ENCODE measurements around the gene GRPEL2. TPM values are rescaled to one million over a fixed set of nuclear protein-coding genes. Genes with fewer than 3 reads are reported as not detected.

Gene GRPEL2
- total RNA-seq, 1 donor from 2014 or later = 22.6 TPM

GRCh38 chr5:149376711-149377447 lies 31.6 kb downstream of the GRPEL2 start:
- H3K4me1 Mint-ChIP-seq (ENCODE audit: unreplicated experiment) = peaks cover 26% of the 10 kb centered on the region
- no peak overlapping the region for H3K27ac Mint-ChIP-seq
- no peaks in the 10 kb centered on the region for H3K27me3 Mint-ChIP-seq
- TF ChIP-seq CTCF (conservative IDR thresholded peaks at IDR 0.05) = no peak
- H3K9me3 Mint-ChIP-seq = no peaks in the 10 kb centered on the region
- no peak overlapping the region for H3K4me3 Mint-ChIP-seq
- no peak for DNase-seq (ENCODE audit: extremely low spot score, unreplicated experiment)
- no peaks in the 10 kb centered on the region for H3K36me3 Mint-ChIP-seq

- Mint-ChIP-seq H3K4me1 (ENCODE audit: unreplicated experiment) (peaks cover 30% of the 10 kb centered on the region), H3K36me3 (no peaks in the 10 kb centered on the region), H3K9me3 (no peaks in the 10 kb centered on the region), H3K27ac (no peak overlapping the region), H3K4me3 (no peak overlapping the region), H3K27me3 (no peaks in the 10 kb centered on the region)
- TF ChIP-seq CTCF (conservative IDR thresholded peaks at IDR 0.05) = no peak
- DNase-seq (ENCODE audit: extremely low spot score, unreplicated experiment) = no peak
Measured at GRCh38 chr5:149378241-149378820, 33.0 kb downstream of the GRPEL2 start.

- Mint-ChIP-seq H3K36me3 (no peaks in the 10 kb centered on the region), H3K4me1 (ENCODE audit: unreplicated experiment) (peaks cover 30% of the 10 kb centered on the region), H3K9me3 (no peaks in the 10 kb centered on the region), H3K27me3 (no peaks in the 10 kb centered on the region), H3K27ac (no peak within 1 kb of the TSS), H3K4me3 (no peak within 1 kb of the TSS)
- no peak for DNase-seq (ENCODE audit: extremely low spot score, unreplicated experiment)
- no peak for TF ChIP-seq CTCF (conservative IDR thresholded peaks at IDR 0.05)
Measured at GRCh38 chr5:149379177-149379761, 34.0 kb downstream of the GRPEL2 start, which contains the start of gene IL17B. IL17B (minus strand) TSS chr5:149379292; CDS start chr5:149379225, 67 bp downstream.

GRCh38 chr5:149379818-149380374 lies 34.6 kb downstream of the GRPEL2 start:
- Mint-ChIP-seq H3K9me3 (no peaks in the 10 kb centered on the region), H3K27me3 (no peaks in the 10 kb centered on the region), H3K27ac (no peak overlapping the region), H3K36me3 (no peaks in the 10 kb centered on the region), H3K4me1 (ENCODE audit: unreplicated experiment) (peaks cover 30% of the 10 kb centered on the region), H3K4me3 (no peak overlapping the region)
- no peak for DNase-seq (ENCODE audit: extremely low spot score, unreplicated experiment)
- TF ChIP-seq CTCF (conservative IDR thresholded peaks at IDR 0.05) = no peak

- no peaks in the 10 kb centered on the region for H3K9me3 Mint-ChIP-seq
- H3K36me3 Mint-ChIP-seq = no peaks in the 10 kb centered on the region
- DNase-seq (ENCODE audit: extremely low spot score, unreplicated experiment) = no peak
- no peaks in the 10 kb centered on the region for H3K27me3 Mint-ChIP-seq
- no peak overlapping the region for H3K4me3 Mint-ChIP-seq
- H3K27ac Mint-ChIP-seq = no peak overlapping the region
- TF ChIP-seq CTCF (conservative IDR thresholded peaks at IDR 0.05) = no peak
- H3K4me1 Mint-ChIP-seq (ENCODE audit: unreplicated experiment) = peaks cover 30% of the 10 kb centered on the region
Measured at GRCh38 chr5:149380466-149381121, 35.3 kb downstream of the GRPEL2 start.
